Endothelial cell of umbilical vein (primary cell): ENCODE results near the gene MRPL48. TPM values are rescaled to one million over a fixed set of nuclear protein-coding genes. Genes with fewer than 3 reads are reported as not detected.

Source experiments
- BruUV-seq: library from RNA; stranded (reverse); fragments of 400-500 nt; replicated peaks from 2 replicates; lab custom pipeline; 2021; lab: Mats Ljungman, UMichigan
- CTCF ChIA-PET: fragments of 300-600, 350-600 bp; sonication (Branson Sonifier 250); formaldehyde crosslinking; loops from one replicate; lab custom pipeline; 2021; ENCODE audit warnings: antibody characterized with exemption, inconsistent platforms; lab: Charles Lee
- POLR2A ChIA-PET: fragments of 300-600, 350-600 bp; sonication (Branson Sonifier 250); formaldehyde crosslinking; loops from one replicate; lab custom pipeline; 2021; ENCODE audit warnings: antibody characterized with exemption, inconsistent platforms; lab: Charles Lee
- DNase-seq: peaks from one replicate; pipeline ENCODE4 v3.0.0-alpha.2; 2011; ENCODE audit warnings: low read depth, low spot score
- FAIRE-seq: peaks from 2 replicates; lab custom pipeline; 2011; peaks lifted over from hg19 to GRCh38; lab: Jason Lieb, UNC
- H2AFZ ChIP-seq: 2 replicates; pipeline ENCODE4 v1.6.0; 2012; ENCODE audit warnings: low read depth, low read length, control low read depth, inconsistent platforms
- H3K27ac ChIP-seq: 2 replicates; pipeline ENCODE4 v1.5.1; 2011; ENCODE audit warnings: low read depth, mild to moderate bottlenecking, control low read depth, low read length, moderate library complexity; ENCODE audit not compliant: insufficient read depth
- H3K27me3 ChIP-seq, 2 experiments: 2 replicates each; pipeline versions ENCODE4 v1.6.0 to v1.6.1; 2011; ENCODE audit warnings: low read length in 2 of 2, mixed read lengths in 1 of 2; ENCODE audit not compliant: control insufficient read depth in 2 of 2, insufficient read depth in 2 of 2
- H3K36me3 ChIP-seq, 2 experiments: 2 replicates in 1 of 2; 3 replicates in 1 of 2; pipeline ENCODE4 v1.5.1; 2011; ENCODE audit warnings: low read length in 2 of 2, mild to moderate bottlenecking in 1 of 2, moderate library complexity in 1 of 2; ENCODE audit not compliant: control insufficient read depth in 2 of 2, insufficient read depth in 2 of 2; ENCODE audit errors: extremely low read depth in 1 of 2
- H3K4me1 ChIP-seq: 3 replicates; pipeline ENCODE4 v1.5.1; 2011; ENCODE audit warnings: mild to moderate bottlenecking, low read length; ENCODE audit not compliant: control insufficient read depth, insufficient read depth; ENCODE audit errors: extremely low read depth
- H3K4me2 ChIP-seq: 2 replicates; pipeline ENCODE4 v1.6.1; 2011; ENCODE audit warnings: low read length, control low read depth, mixed read lengths; ENCODE audit not compliant: insufficient read depth
- H3K4me3 ChIP-seq, 3 experiments: fragments of 200-600 bp in 1 of 3; sonication (generic), shearing (Covaris generic) in 1 of 3; replicated peaks in 1 of 3; 2 replicates each; pipeline ENCODE4 v1.5.1; 2011 to 2016; ENCODE audit warnings: control low read depth in 3 of 3, low read length in 3 of 3, mild to moderate bottlenecking in 2 of 3, inconsistent platforms in 1 of 3, low read depth in 1 of 3, moderate library complexity in 1 of 3; ENCODE audit not compliant: insufficient read depth in 1 of 3
- H3K79me2 ChIP-seq: 2 replicates; pipeline ENCODE4 v1.6.0; 2012; ENCODE audit warnings: low read length, inconsistent platforms; ENCODE audit not compliant: control insufficient read depth, insufficient read depth
- H3K9ac ChIP-seq: replicated peaks from 2 replicates; pipeline ENCODE3; 2011; ENCODE audit warnings: low read length, control low read depth; ENCODE audit not compliant: insufficient read depth; ENCODE audit errors: extremely low read depth
- H3K9me1 ChIP-seq: replicated peaks from 3 replicates; pipeline ENCODE4 v1.6.0; 2011; ENCODE audit warnings: mild to moderate bottlenecking, low read length; ENCODE audit not compliant: control insufficient read depth, insufficient read depth; ENCODE audit errors: extremely low read depth
- H3K9me3 ChIP-seq: replicated peaks from 2 replicates; pipeline ENCODE4 v1.5.1; 2012; ENCODE audit warnings: low read length, inconsistent platforms; ENCODE audit not compliant: control insufficient read depth, insufficient read depth
- H4K20me1 ChIP-seq: replicated peaks from 2 replicates; pipeline ENCODE3; 2011; ENCODE audit warnings: mild to moderate bottlenecking, low read length; ENCODE audit not compliant: control insufficient read depth, insufficient read depth; ENCODE audit errors: extremely low read depth
- CTCF ChIP-seq, 2 donors: IDR thresholded peaks; 1 replicate in 1 of 2; 2 replicates in 1 of 2; pipeline ENCODE4 v1.5.1; 2011; ENCODE audit warnings: low read length in 2 of 2, mild to moderate bottlenecking in 2 of 2, moderate library complexity in 2 of 2, control low read depth in 1 of 2, inconsistent platforms in 1 of 2, low read depth in 1 of 2; ENCODE audit not compliant: insufficient read depth in 1 of 2; ENCODE audit errors: extremely low read depth in 1 of 2
- EZH2 ChIP-seq: IDR thresholded peaks from 2 replicates; pipeline ENCODE4 v1.6.1; 2012; ENCODE audit warnings: borderline replicate concordance, low read depth, mild to moderate bottlenecking, moderate library complexity, low read length, inconsistent platforms; ENCODE audit not compliant: severe bottlenecking
- FOS ChIP-seq: IDR thresholded peaks from 2 replicates; pipeline ENCODE4 v1.6.1; 2011; ENCODE audit warnings: mild to moderate bottlenecking, low read length, moderate library complexity, borderline replicate concordance; ENCODE audit not compliant: insufficient read depth
- GATA2 ChIP-seq: IDR thresholded peaks from 2 replicates; pipeline ENCODE4 v1.7.0; 2011; ENCODE audit warnings: low read depth, mild to moderate bottlenecking, moderate library complexity, mixed read lengths, low read length; ENCODE audit not compliant: insufficient read length, insufficient read depth
- JUN ChIP-seq: IDR thresholded peaks from 2 replicates; pipeline ENCODE4 v1.6.1; 2011; ENCODE audit warnings: borderline replicate concordance, low read depth; ENCODE audit not compliant: insufficient read length, insufficient read depth
- MYC ChIP-seq: IDR thresholded peaks from one replicate; pipeline ENCODE4 v1.6.1; 2011; ENCODE audit warnings: mild to moderate bottlenecking, low read depth, low read length
- POLR2A ChIP-seq: IDR thresholded peaks from 2 replicates; pipeline ENCODE4 v1.6.1; 2012; ENCODE audit warnings: low read depth, mild to moderate bottlenecking, control low read depth, low read length
- POLR2AphosphoS5 ChIP-seq: IDR thresholded peaks from 2 replicates; pipeline ENCODE4 v1.6.1; 2012; ENCODE audit warnings: low read depth, mild to moderate bottlenecking, control low read depth, low read length, moderate library complexity; ENCODE audit not compliant: insufficient read depth
- dilution Hi-C: fragments of 300-500 bp; cut with MboI; formaldehyde crosslinking; loops from one replicate; pipeline ENCODE4 v1.15.0; 2019; ENCODE audit warnings: low sequenced_read_pairs; ENCODE audit not compliant: extremely low pct_ligation_motif_present
- intact Hi-C: fragments of 100-400 bp; cut with micrococcal nuclease; formaldehyde crosslinking; loops from one replicate; pipeline ENCODE4 v1.10.0; 2022
- polyA plus RNA-seq, 4 experiments: library from polyadenylated mRNA; depleted of rRNA in 3 of 4; stranded (reverse) in 3 of 4; unstranded in 1 of 4; fragments of >200 nt; gene quantifications; 2 replicates each; pipeline versions ENCODE4 v1.2.1 to v1.2.3, GENCODE V29; 2011 to 2012; ENCODE audit warnings: missing spikeins in 1 of 4
- total RNA-seq: library from RNA; stranded (reverse); gene quantifications from 2 replicates; pipeline ENCODE4 v1.2.3, GENCODE V29; 2021
- TF ChIP-seq, protein P1 (sequence below): IDR thresholded peaks from 2 replicates; pipeline ENCODE4 v1.6.1; 2011; ENCODE audit not compliant: insufficient read depth, insufficient read length

Gene MRPL48
- total and polyA plus RNA-seq, 2 donors (not counting 3 experiments of a cell fraction or from before 2014, with no cell fraction given) = 25.0 to 38.3 TPM

DNA sequence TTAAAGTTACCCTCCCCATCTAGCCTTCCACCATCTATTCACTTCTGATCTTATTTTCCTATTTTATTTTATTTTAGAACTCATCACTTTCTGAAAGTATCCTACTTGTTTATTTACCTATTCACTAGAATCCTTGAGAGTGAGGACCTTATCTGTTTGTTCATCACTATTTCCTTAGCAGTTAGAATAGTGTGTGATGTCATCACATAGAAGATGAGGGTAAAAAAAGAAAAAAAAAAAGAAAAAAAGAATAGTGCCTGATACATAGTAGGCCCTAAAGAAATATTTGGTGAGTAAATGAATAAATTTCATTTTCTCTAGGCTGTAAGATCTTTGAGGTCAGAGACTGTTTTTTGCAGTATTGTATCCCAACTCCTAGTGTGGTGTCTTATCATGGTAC, 125.8 kb downstream of the MRPL48 start:
- intact Hi-C loops (no loop called here), dilution Hi-C loops (no loop called here)
- Histone ChIP-seq H3K79me2 (no peaks in the 10 kb centered on the region), H3K4me3 (no peak overlapping the region), H4K20me1 (no peaks in the 10 kb centered on the region), H3K27me3 (no peaks in the 10 kb centered on the region), H3K27ac (no peak overlapping the region), H3K36me3 (peaks cover 2% of the 10 kb centered on the region in 2 experiments), H3K4me2 (no peak overlapping the region), H3K9me3 (no peaks in the 10 kb centered on the region), H3K9ac (no peak overlapping the region), H2AFZ (no peak overlapping the region), H3K4me1 (no peaks in the 10 kb centered on the region), H3K9me1 (no peaks in the 10 kb centered on the region)
- CTCF ChIA-PET = no interaction called here
- no peak for TF ChIP-seq EZH2
- no peak for TF ChIP-seq JUN
- TF ChIP-seq POLR2A = no peak
- TF ChIP-seq FOS = no peak
- TF ChIP-seq, protein P1, sequence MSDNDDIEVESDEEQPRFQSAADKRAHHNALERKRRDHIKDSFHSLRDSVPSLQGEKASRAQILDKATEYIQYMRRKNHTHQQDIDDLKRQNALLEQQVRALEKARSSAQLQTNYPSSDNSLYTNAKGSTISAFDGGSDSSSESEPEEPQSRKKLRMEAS = no peak
- TF ChIP-seq GATA2 = no peak
- no peak for TF ChIP-seq POLR2AphosphoS5
- no peak for TF ChIP-seq CTCF (IDR thresholded peaks at IDR 0.05; ENCODE audit: extremely low read depth in 1 of 2, insufficient read depth in 1 of 2, low read depth in 1 of 2, low read length in 2 of 2)
- TF ChIP-seq MYC = no peak
- POLR2A ChIA-PET = no interaction called here
- DNase-seq (no peak), FAIRE-seq (no peak)
- BruUV-seq = no TSS peak
